CMK (cell line): ENCODE measurements around the gene PHYKPL.
A peak's percentile ranks its signal among the peaks of the same experiment; 100 is the strongest.
"Not testable (repeated sequence)": the region's sequence is repeated elsewhere in the genome, so short reads cannot be mapped to it uniquely, and the experiment has no call there.

Source experiments
- DNase-seq: peaks from one replicate; pipeline ENCODE4 v3.0.0-alpha.2; 2010; ENCODE audit warnings: low read depth

Gene PHYKPL

DNA sequence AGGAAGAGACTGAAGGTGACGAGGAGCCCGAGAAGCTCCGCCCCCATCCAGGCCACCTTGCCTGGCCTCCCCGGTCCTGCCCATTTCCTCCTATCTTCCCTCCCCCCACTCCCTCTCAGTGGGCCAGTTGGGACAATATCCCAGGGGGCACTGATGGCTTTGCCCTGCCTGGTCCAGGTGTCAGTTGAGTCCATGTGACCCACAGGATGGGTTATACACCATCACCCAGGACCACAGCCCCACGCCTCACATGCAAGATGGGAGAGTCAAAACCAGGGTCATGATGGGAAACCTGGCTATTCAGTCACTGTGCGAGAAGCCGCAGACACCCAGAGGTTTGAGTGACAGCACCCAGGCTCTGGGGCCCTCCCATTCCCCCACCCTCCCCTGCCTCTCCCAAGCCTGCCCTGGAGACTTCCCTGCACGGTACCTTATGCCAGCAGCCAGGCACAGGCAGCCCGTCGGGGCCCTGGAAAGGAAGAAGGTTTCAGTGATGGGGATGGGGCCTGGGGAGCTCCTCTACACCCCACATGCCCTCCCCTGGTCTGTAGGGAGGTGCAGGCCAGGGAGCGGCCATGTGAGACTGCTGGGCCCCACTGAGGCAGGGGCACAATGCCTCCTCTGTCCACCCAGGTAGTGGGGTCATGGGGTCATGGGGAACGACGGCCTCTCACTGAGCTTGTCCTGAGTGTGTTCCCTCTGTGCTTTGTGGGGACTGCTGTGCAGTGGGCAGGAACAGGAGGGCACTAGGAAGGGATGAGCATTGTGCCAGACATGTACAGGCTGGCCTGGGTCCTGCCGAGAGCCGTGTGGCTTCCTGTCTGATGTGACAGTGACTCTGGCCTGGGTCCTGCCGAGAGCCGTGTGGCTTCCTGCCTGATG is 6.3 kb upstream of the PHYKPL start:
- DNase-seq, result peak; percentile 43

DNA sequence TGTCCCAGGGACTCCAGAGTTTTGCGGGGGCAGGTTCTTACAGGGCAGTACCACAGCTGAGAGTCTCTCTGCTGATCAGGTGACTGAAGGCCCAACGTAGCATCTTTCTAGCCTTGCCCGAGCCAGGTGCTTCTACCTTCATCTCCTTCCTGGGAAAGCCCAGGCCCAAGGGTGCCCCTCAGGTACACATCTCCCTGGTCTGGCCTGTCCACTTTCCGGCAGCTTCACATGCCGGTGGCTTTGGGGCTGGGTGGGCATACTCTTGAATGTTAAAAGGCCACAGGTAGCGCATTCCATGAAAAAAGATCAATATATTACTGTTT is 5.7 kb upstream of the PHYKPL start:
- no peak for DNase-seq

DNA sequence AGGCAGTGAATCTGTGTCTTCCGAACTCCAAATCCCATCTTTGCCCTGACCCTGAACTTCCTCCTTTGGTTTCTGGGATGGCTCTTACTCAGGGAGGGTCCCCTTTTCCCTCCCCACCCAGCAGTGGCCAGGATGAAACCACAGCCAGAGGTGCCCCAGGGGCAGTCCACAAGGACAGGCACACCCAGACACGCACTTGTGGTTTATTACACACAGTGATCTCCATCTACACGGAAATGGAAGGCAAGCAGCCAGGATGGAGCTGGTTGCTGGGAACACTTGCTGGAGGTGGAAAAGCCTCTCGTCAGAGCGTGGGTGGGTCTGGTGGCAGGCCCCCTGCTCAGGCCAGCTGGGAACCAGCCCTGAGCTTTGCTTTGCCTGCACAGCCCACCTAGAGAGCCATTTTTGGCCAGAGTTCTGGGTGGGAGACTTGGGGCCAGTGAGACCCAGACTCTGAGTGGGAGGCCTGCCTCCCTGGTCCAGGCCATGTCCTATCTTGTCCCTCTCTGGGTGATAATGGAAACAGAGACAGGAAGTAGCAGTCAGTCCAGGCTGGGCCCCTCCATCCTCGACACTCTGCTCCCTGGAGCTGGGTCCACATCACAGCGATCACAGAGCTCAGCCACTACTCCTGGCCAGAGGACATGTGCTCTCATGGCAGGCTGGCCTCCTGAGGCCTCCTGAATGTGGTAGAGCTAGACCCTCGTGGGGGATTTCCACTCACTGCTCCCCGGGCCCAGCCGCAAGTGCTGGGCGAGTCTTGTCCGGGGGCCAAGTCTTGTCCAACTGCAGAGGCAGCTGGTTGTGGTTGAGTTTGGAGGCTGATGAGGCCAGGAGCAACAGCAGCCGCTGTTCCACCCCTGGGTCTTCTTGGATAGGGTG is 5.1 kb upstream of the PHYKPL start:
- DNase-seq, result no peak

DNA sequence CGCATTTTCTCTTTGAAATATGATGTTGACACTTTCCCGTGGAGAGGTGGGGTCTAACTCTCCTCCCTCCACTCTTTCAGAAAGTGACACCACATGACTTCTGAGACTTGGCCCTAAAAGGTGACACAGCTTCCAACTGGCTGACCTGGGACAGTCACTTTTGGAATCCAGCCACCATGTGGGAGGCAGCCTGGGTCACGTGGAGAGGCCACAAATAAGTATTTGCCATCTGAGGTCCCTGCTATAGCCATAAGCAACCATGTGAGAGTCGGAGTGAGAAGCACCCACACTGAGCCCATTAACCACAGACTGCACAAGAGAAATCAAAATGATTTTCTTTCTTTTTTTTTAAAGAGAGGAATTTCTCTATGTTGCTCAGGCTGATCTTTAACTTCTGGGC is 4.1 kb upstream of the PHYKPL start:
- DNase-seq, result no peak

DNA sequence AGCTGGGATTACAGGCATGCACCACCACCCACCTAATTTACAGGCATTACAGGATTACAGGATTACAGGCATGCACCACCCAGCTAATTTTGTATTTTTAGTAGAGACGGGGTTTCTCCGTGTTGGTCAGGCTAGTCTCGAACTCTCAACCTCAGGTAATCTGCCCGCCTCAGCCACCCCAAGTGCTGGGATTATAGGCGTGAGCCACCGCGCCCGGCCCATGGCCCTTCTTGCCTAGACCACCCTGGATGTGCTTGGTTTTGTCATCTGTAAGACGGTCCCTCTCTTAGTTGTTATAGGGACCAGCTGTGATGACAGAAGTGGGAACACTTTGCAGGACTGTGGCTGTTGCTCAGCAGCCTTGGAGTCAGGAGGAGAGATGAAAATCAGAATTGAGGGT is 3.5 kb upstream of the PHYKPL start:
- DNase-seq, result no peak

DNA sequence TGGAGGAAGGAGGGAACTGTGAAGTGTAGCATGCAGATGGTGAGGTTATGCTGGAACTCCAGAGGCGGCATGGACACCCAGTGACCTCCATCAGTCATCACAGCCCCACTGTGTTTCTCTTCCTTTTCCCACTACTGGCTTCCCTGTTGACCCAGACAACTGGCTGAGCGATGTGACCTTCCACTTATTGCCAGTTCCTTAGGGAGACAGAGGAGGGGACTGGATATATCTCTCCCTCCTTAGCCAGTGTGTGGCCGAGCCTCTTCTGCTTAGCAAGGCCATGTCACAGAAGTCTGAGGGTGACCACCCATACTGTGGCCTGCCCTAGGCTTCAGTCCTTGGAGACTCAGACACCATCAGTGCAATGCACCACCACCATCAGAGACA is 3.0 kb upstream of the PHYKPL start:
- no peak for DNase-seq

DNA sequence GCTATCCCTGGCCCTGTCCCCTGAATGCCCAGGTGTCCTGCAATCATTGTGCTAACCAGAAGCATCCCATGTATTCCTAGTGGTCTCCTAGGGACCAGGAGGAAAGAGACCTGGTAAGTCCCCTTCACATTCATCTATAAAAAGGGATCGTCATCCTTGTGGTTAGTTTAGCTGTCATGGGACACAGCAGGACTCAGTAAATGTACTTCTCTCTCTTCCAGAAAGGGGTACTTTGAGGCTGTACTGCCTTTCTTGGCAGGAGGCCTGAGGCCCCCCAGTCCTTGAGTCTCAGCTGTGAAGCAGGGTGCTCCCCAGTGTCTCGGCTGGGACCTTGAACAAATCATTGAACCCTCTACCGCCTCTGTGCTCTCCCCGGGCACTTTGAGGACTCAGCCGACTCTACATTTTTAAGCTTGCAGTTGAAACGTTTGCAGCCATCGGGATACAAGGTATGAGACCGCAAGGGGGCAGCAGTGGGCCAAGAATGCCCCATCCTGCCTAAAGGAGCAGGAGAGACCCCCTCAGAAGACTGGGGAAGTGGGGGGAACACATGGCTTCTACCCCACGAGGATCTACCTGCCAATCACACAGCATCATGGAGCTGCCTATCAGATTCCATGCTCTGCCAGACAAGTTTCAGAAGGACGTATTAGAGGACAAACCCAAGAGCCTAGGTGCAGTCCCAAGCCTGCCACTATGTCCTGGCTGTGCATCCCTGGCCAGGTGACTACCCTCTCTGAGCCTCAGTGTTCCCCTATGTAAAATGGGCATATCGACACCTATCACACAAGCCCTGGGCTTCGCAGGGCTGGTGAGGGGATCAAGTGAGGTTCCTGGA is 2.4 kb upstream of the PHYKPL start:
- peak; percentile 61 for DNase-seq

DNA sequence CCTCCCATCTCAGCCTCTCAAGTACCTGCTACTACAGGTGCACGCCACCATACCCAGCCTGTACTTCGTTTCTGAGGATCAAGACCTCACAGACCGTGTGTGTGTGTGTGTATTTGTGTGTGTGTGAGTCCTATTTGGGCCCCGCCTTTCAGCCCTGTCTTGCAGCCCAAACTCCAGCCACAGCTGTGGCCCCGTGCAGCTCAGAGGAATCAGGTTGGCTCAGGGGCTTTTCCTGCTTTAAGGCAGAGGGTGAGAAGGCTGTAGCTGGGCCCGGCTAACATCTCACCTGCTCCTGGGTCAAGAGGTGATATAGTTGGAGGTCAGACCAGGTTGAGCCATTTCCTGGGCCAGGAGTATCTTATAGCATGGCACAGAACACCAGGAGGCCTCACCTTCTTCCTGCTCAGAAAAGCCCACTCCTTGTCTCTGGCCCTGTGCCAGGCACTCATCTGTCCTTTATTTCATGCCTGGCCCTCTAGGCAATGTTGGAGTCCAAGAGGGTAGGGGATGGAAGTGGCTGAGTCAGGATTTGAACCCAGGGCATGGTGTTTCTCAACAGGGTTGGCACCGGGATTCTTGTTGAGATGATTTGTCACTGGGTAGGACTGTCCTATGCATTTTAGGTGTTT is 1.6 kb upstream of the PHYKPL start:
- DNase-seq, result no peak

DNA sequence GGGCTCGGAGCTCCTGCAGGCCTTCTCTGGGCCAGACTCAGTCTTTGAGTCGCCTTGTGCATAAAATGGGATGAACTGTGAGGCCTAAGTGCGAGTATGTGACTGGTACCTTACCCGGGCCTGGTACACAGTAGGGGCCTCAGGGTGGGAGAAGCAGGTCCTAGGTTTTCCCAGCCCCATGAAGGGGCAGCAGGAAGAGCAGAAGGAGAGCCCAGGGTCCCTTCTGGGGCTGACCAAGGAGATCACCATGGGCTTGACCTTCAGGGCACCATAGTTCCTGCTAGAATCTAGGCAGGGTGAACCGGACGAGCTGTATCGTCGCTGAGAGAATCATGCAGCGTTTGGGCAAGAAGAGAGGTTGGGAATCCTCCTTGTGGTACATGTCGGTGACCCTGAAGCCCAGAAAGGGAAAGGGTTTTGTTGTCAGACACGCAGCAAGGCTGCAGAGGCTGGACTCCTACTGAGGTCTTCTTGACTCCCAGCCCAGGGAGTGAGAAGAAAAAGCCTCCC is 373 bp upstream of the PHYKPL start:
- no peak for DNase-seq

DNA sequence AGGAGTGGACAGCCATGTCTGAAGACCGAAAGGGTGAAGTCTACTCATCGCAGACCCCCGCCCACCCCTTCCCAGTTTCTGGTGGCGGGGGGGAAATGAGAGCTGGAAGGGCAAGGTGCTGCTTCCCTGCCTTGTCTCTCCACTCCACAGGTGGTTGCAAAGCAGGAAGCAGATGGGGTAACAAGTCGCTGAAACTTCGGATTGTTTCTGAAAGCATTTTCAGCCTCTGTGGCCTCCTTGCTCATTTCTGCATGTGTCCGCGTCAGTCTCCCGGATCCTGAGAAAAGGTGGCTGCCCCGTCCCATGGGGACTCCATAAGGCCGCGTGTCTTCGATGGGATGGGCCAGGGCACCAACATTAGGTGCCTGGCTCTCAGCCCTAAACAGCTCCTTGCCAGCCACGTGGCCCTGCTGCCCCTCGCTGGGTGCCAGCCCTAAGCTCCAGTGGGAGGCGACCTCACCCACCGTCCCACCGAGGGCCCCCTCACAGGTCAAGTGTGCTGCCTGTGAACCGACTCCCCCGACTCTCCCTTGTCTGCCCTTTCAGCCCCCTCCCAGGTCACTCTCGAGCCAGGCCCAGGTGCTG is 971 bp downstream of the PHYKPL start:
- no peak for DNase-seq

DNA sequence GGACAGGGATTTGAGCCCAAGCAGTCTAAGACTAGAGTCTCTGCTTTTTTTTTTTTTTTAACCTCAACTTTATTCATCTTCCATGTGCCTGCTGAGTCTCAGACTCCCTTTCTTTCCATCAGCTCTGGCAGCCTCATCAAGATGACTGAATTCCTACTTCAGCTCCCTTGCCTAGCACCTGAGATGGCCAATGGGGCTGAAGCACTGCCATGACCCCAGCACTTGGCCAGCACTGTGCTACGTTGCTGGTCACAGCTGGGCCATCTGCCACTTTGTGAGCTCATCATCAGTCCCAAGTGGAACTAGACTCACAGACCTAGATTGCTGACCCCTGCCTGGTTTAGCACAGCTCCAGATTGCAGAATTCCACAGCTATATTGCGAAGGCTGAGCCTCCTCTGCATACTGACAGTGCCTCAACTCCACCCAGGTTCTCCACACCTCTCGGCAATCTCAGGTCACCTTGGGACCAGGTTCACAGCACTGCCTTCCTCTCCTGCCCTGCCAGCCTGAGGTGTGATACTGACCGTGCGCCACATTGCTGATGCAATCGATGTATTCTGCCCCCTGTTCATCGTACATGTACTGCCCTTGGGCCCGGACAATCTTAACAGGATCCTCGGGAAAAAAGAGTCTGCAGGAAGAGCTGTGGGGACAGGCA is 1.6 kb downstream of the PHYKPL start:
- no peak for DNase-seq

DNA sequence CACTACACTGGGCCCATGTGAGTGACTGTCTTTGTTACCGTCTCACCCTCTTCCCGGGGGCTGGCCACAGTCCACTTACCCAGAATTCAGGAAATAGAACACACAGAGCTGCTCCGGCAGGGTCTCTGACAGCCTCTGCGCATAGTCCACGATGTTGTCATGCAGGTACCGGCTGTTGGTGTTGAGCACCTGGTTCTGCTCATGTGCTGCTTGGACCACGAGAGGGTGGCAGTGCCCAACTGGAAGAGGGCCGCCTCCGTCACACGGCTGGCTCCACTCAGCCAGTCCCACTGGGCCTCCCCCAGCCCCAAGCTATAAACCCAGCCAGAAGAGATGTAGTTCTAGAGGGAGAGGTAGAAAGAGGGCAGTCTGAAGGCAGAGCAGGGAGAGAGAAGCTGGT is 2.7 kb downstream of the PHYKPL start:
- DNase-seq, result no peak

DNA sequence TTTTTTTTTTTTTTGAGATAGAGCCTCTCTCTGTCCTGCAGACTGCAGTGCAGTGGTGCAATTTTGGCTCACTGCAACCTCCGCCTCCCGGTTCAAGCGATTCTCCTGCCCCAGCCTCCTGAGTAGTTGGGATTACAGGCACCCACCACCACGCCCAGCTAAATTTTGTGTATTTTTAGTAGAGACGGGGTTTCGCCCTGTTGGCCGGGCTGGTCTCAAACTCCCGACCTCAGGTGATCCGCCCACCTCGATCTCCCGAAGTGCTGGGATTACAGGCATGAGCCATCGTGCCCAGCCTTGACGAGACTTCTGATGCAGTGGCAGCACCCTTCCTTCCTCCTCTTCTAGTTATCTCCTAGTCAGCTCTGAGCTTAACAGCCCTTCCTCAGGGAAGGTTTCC is 3.5 kb downstream of the PHYKPL start:
- not testable (repeated sequence) for DNase-seq

DNA sequence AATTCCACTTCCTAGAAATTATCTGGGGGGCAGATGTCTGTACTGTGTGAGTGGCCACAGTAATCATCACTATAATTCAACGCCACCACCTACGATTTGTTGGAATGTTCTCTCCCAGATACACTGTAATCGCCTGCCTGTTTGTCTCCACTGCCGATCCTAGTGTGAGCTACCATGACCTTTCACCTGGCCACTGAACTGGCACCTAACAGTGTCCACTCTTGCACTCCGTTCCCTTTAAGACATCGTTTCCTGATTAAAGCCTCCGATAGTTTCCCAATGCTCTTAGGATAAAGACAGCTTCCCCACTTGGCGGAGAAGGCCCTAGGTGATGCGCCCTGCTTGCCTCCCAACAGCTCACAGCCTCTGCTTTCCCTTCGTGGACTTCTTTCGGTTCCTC is 4.0 kb downstream of the PHYKPL start:
- DNase-seq, result no peak

DNA sequence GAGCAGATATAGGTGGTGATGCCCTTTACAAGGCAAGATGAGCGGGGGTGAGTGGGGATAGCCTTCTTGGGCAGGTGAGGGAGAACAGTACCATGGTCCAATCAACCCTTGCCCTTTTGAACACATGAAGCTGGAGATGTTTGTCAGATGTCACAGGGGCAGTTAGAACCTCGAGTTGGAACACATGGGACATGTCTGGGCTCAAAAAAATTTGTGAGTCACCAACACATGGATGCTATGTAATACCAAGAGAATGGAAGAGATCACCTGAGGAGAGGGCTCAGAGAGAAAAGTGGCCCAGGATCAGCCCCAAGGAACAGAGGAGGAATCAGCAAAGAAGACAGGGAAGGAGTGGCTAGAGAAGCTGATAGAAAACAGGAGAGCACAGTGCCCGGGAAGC is 4.7 kb downstream of the PHYKPL start:
- DNase-seq, result no peak

DNA sequence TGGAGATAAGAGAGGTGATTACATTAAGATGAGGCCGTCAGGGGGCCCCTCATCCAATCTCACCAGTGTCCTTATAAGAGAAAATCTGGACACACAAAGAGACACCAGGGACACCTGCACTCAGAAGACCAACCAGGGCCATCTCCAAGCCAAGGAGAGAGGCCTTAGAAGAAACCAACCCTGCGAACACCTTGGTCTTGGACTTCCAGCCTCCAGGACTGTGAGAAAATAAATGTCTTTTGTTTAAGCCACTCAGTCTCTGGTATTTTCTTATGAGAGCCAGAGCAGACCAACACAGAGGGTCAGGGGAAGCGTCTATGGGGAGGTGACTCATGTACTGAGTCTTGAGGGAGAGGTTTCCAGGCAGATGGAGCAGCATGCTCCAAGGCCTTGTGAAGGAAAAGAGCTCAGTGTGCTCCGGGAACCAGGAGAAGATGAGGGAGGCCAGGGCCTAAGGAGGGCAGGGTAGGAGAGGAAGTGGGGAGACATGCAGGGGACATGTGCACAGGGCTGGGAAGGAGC is 5.4 kb downstream of the PHYKPL start:
- DNase-seq, result no peak

DNA sequence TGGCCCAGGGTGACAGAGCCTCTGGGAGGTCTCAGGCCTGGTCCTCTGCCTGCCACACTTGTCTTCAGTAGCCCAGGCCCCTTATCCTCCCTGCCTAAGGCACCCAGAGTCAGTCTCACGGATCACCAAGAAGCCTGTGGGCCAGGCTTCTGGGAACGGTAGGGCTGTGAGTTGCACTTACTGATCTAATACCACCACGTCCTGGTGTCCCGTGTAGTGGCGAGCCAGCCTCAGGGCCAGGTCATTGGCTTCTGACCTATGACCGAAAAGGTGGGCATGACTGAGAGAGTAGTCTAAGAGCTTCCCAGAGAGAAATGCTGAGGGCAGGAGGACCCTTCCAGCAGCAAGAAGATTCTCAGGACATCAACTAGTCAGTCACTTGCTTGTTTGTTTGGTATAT is 7.4 kb downstream of the PHYKPL start:
- no peak for DNase-seq

DNA sequence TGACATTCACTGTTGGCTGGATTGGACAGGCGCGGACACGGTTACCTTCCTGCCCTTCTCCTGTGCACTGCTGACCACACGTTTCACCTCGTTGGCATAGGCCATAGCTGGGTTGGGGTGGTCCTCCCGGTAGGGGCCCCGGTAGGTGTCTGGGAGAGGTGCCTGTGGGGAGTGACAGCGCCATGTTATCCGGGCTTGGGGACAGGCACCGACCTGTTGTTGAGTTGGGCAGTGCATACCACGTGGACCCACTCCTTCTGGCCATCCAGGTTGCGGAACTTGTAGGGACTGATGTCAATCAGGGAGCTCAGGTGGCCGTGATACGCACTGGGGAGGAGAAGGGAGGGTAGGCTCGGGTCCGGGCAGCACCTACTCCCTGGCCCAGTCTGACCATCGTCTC is 8.2 kb downstream of the PHYKPL start:
- DNase-seq, result no peak

DNA sequence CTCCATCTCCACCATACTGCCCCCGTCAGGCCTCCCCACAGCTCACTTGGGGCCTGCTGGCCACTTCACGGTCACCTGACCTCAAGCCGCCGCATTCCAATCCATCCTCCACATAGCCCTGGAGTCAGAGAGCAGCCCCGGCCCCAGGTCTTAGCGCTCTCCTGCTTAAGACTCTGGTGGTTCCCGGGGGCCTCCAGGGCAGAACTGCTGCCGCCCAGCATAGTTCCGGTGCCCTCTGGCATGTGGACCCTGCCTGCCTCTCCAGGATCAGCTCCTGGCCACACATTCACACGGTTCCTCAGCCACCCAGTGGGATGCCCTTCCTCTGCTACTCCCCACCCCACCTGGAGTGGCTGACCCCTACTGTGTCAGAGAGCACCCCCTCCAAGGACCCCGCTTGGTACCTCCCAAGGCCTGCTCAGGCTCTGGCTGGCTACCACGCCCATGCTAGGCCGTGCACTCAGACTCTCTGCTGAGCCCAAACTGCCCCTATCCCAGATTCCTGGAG is 8.7 kb downstream of the PHYKPL start:
- no peak for DNase-seq

DNA sequence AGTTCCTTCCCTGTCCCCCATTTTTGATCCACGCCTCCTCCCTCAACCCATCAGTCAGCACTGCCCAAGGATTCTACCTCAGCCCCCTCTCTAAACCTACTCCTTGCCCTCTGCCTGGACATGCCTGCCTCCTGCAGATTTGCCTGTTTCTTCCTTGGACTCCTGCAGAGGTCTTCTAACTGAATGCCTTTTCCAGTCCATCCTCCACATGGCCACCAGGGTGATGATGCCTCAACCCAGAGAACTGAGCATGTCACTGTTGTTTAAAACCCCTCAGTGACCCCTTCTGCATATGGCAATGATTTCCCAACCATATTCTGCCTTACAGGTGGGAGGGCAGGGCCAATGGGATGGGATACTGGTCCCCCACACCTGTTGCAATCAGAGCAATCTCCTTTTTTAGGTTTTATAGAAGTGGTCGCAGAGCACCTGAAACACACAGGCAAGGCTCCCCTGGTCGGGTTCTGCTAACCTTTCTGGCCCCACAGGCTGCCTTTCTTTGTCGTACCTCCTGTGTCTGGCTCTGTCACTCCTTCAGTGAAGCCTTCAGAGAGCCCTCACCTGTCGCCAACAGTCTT is 9.3 kb downstream of the PHYKPL start:
- no peak for DNase-seq
